ENCODE measurements around the gene SPDYE1. TPM values are rescaled to one million over a fixed set of nuclear protein-coding genes. Genes with fewer than 3 reads are reported as not detected.

The SPDYE1 gene
- total RNA-seq, 1 donor from 2014 or later, result not detected

DNA sequence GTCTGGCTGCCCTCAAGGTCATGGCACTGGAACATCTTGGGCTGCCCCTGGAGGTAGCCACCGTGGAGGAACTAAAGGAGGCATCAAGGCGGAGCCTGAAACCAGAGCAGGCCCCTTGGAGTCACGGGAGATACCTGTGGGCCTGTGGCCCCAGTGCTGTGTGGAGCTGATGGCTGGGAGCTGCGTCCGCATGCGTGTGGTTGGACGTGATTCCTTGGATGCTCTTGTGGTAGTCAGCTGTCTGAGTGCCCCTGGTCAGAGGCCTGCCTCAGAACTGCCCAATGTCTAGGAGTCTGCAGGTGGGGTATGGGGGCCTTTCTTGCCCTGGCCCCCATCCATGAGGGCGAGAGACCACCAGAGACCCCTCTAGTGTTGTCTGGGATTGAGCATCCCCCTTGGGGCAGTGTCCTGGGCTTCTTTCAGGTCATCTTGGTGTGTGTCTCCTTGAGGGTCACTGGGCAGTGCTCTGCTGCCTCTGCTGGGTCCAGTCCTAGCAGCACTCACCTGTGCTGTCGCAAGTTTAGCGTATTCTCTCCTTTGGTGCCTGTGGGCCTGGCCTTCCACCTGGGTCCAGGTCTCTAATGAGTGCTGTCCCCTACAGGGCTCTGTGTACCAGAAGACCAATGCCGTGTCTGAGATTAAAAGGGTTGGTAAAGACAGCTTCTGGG, 59.6 kb downstream of the SPDYE1 start:
- intact Hi-C loops (cut with DNase I), result no loop called here
- no peak for ATAC-seq (ENCODE audit: poor library complexity)
- no peak for DNase-seq

DNA sequence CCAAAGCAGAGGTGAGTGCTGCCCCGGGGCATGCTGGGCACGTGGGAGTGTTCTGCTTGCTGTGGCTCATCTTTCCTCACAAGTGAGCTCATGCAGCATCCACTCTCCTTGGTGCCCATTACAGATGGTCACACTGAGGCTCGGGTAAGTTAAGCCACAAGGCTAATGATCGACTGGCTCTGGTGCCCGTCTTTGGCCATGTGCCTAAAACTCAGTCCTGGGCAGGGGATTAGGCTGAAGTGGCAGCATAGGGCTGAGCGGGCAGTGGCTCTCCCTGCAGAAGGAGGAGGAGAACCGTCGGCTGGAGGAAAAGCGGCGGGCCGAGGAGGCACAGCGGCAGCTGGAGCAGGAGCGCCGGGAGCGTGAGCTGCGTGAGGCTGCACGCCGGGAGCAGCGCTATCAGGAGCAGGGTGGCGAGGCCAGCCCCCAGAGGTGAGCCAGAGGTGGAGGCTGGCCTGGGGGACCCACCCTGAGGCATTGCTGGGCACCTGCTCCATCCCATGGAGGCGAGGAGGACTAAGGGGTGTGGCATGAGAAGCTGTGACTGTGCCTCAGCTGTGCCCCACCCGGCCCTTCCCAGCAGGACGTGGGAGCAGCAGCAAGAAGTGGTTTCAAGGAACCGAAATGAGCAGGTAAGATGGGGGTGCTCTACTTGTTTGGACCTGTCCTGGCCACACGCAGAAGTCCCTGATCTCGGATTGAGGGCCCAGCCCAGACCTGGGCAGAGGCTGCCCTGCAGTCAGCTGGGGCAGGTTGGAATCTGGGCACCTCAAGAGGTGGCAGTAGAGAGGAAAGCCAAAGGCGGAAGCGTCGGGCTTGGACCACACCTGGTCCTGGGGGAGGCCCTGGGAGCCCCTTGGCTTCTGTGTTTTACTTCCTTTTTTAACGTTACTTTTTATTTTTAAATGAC, 60.4 kb downstream of the SPDYE1 start:
- no peak for DNase-seq
- intact Hi-C loops (cut with DNase I), result no loop called here
- no peak for ATAC-seq (ENCODE audit: poor library complexity)

DNA sequence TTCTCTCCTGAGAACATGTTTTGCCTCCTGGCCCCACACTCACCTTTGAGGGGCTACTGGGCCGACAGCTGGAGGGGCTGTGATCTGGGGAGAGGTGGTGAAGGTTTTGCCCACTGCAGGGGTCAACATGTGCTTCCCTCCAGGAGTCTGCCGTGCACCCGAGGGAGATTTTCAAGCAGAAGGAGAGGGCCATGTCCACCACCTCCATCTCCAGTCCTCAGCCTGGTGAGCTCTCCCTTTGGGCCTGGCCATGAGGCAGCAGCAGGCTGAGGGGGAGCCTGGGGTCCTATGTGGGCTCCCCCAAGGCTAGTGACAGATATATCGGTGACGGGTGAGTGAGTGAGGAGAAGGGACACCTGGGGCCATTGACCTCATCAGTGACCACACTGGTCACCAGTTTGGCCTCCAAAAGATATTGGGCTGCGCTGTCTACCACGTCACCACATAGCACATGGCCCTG, 61.1 kb downstream of the SPDYE1 start:
- no peak for DNase-seq
- intact Hi-C loops (cut with DNase I), result no loop called here

DNA sequence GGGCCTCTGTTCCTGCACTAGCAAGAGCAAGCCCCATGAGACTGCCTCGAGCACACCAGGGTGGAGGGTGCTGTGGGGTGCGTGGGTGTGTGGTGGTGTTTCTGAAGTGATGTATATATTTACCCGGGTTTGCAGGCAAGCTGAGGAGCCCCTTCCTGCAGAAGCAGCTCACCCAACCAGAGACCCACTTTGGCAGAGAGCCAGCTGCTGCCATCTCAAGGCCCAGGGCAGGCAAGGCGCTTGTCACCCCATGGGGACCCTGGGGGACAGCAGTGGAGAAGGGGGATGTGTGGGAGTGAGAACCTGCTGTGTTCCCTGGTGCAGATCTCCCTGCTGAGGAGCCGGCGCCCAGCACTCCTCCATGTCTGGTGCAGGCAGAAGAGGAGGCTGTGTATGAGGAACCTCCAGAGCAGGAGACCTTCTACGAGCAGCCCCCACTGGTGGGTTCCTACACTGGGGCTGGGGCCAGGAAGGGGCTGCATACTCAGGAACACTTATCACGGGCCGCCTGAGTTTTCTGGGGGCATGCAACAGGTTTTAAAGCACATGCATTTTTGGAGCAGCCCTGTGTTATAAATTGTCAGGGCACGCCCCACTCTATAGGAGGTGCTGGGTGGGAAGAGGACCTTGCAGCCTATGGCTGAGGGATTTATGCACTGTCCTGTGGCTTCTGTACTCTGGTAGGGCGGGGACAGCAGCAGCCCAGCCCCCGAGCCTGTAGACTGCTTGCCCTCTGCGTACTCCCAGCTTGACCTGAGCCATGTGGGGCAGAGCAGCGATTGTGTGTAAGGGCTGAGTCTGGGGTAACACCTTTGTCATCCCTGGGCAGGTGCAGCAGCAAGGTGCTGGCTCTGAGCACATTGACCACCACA, 61.8 kb downstream of the SPDYE1 start:
- DNase-seq, result no peak
- intact Hi-C loops (cut with DNase I), result no loop called here

More for the DNA sequence above, 61.1 kb downstream of the SPDYE1 start:
- no peak for ATAC-seq (ENCODE audit: poor library complexity)

More for the DNA sequence above, 61.8 kb downstream of the SPDYE1 start:
- ATAC-seq (ENCODE audit: poor library complexity), result no peak

Small RNA genes lying within 50 kb of the gene (microRNA-seq; reads per million reads assigned to microRNA genes)
- not detected for gene MIR6837

Other genes starting within 250 kb of the SPDYE1 start
- 51.5 TPM for gene BLVRA, start 239.2 kb upstream of the SPDYE1 start, total RNA-seq
- gene MRPS24, start 128.4 kb upstream of the SPDYE1 start, total RNA-seq, result 200 TPM
- gene URGCP, start 91.3 kb upstream of the SPDYE1 start, total RNA-seq, result 43.4 TPM
- 44.6 TPM for gene UBE2D4, start 71.5 kb upstream of the SPDYE1 start, total RNA-seq
- 28.0 TPM for gene DBNL, start 46.8 kb downstream of the SPDYE1 start, total RNA-seq
- gene PGAM2, start 67.7 kb downstream of the SPDYE1 start, total RNA-seq, result 1,131 TPM
- 15.5 TPM for gene POLM, start 84.6 kb downstream of the SPDYE1 start, total RNA-seq
- gene AEBP1, start 106.4 kb downstream of the SPDYE1 start, total RNA-seq, result 12.4 TPM
- 75.3 TPM for gene POLD2, start 125.7 kb downstream of the SPDYE1 start, total RNA-seq
- gene MYL7, start 143.4 kb downstream of the SPDYE1 start, total RNA-seq, result 2,290 TPM
- gene GCK, start 191.5 kb downstream of the SPDYE1 start, total RNA-seq, result 1.3 TPM
- 48.9 TPM for gene YKT6, start 203.1 kb downstream of the SPDYE1 start, total RNA-seq